K562 (cell line): ENCODE measurements around the gene FXYD3. TPM values are rescaled to one million over a fixed set of nuclear protein-coding genes. Genes with fewer than 3 reads are reported as not detected.

Source experiments
- ATAC-seq: fragments of 200-7000 bp; cut with Tn5 transposase; 3 replicates; pipeline ENCODE4 v1.9.1; 2020; ENCODE audit warnings: moderate library complexity
- BruUV-seq: library from RNA; stranded (reverse); fragments of 400-500 nt; replicated peaks from 2 replicates; lab custom pipeline; 2021; lab: Mats Ljungman, UMichigan
- CTCF ChIA-PET: fragments of 300-600 bp; formaldehyde crosslinking; extraction: SDS; loops from one replicate; lab custom pipeline; 2021; ENCODE audit warnings: low intra/inter-chr PET ratio; lab: Yijun Ruan, JAX
- POLR2A ChIA-PET: fragments of 300-600, 350-650 bp; sonication (Branson Sonifier 250); formaldehyde crosslinking; extraction: SDS; loops from one replicate; lab custom pipeline; 2021; ENCODE audit warnings: antibody characterized with exemption, inconsistent platforms; lab: Yijun Ruan, JAX
- DNase-seq, 4 experiments: peaks; one replicate each; pipeline versions ENCODE4 v3.0.0 to v3.0.0-alpha.2; 2011 to 2018; ENCODE audit warnings: low spot score in 3 of 4, mixed read lengths in 3 of 4; ENCODE audit errors: extremely low read depth in 1 of 4
- FAIRE-seq: peaks from 2 replicates; lab custom pipeline; 2011; peaks lifted over from hg19 to GRCh38; lab: Jason Lieb, UNC
- H2AFZ ChIP-seq: 2 replicates; pipeline ENCODE4 v1.6.0; 2011; ENCODE audit warnings: low read depth, low read length, control low read depth, inconsistent platforms
- H3K27ac ChIP-seq: fragments of 200-600 bp; 3 replicates; pipeline ENCODE4 v1.8.0; 2011; ENCODE audit warnings: low read depth, mild to moderate bottlenecking, control low read depth, inconsistent platforms, low read length, moderate library complexity, mixed read lengths; ENCODE audit errors: extremely low read depth
- H3K27me3 ChIP-seq, 2 experiments: fragments of 300-600 bp in 1 of 2; 2 replicates in 1 of 2; 3 replicates in 1 of 2; pipeline versions ENCODE4 v1.6.0 to v1.8.0; 2011; ENCODE audit warnings: inconsistent platforms in 2 of 2, low read length in 2 of 2, mild to moderate bottlenecking in 1 of 2, mixed read lengths in 1 of 2, moderate library complexity in 1 of 2; ENCODE audit not compliant: control insufficient read depth in 2 of 2, insufficient read depth in 2 of 2
- H3K36me3 ChIP-seq: fragments of 300-600 bp; 3 replicates; pipeline ENCODE4 v1.8.0; 2011; ENCODE audit warnings: mild to moderate bottlenecking, low read length, inconsistent platforms; ENCODE audit not compliant: control insufficient read depth, insufficient read depth
- H3K4me1 ChIP-seq, 2 experiments: fragments of 200-600 bp in 1 of 2; replicated peaks in 1 of 2; 2 replicates in 1 of 2; 3 replicates in 1 of 2; pipeline versions ENCODE4 v1.5.1 to v1.8.0; 2011; ENCODE audit warnings: inconsistent platforms in 2 of 2, low read length in 2 of 2, mild to moderate bottlenecking in 1 of 2, mixed read lengths in 1 of 2, moderate library complexity in 1 of 2; ENCODE audit not compliant: control insufficient read depth in 2 of 2, insufficient read depth in 2 of 2
- H3K4me2 ChIP-seq: 2 replicates; pipeline ENCODE4 v1.6.1; 2011; ENCODE audit warnings: low read length, control low read depth, inconsistent platforms, mixed read lengths; ENCODE audit not compliant: insufficient read depth
- H3K4me3 ChIP-seq: fragments of 200-600 bp; sonication (generic), shearing (Covaris generic); 2 replicates; pipeline ENCODE4 v1.5.1; 2016; ENCODE audit warnings: control low read depth, inconsistent platforms
- H3K79me2 ChIP-seq: fragments of 200-600 bp; 3 replicates; pipeline ENCODE4 v1.8.0; 2011; ENCODE audit warnings: low read length, inconsistent platforms; ENCODE audit not compliant: control insufficient read depth, insufficient read depth
- H3K9ac ChIP-seq, 2 experiments: 2 replicates each; pipeline versions ENCODE4 v1.6.0 to v1.6.1; 2011; ENCODE audit warnings: low read depth in 2 of 2, low read length in 2 of 2, control low read depth in 1 of 2, inconsistent platforms in 1 of 2, mild to moderate bottlenecking in 1 of 2, mixed read lengths in 1 of 2; ENCODE audit not compliant: insufficient read depth in 1 of 2
- H3K9me1 ChIP-seq: one replicate; pipeline ENCODE4 v1.6.0; 2011; ENCODE audit warnings: inconsistent platforms, mild to moderate bottlenecking, low read length, moderate library complexity; ENCODE audit not compliant: control insufficient read depth, insufficient read depth
- H3K9me3 ChIP-seq: replicated peaks from 2 replicates; pipeline ENCODE4 v1.5.1; 2011; ENCODE audit warnings: low read depth, low read length, inconsistent platforms; ENCODE audit not compliant: control insufficient read depth, insufficient read depth
- H4K20me1 ChIP-seq: replicated peaks from 2 replicates; pipeline ENCODE4 v1.6.1; 2011; ENCODE audit warnings: low read length, inconsistent platforms, mixed read lengths; ENCODE audit not compliant: control insufficient read depth, insufficient read depth
- CBFA2T3 ChIP-seq: fragments of 450-650 bp; IDR thresholded peaks from 2 replicates; pipeline ENCODE4 v1.6.1; 2017
- ELF1 ChIP-seq: fragments of 200-800 bp; sonication (Bioruptor generic); IDR thresholded peaks from 2 replicates; pipeline ENCODE4 v1.6.1; 2016; ENCODE audit warnings: missing genetic modification characterization, missing compliant biosample characterization
- HEY1 ChIP-seq: fragments of 250-450 bp; sonication (Bioruptor Pico); IDR thresholded peaks from 2 replicates; pipeline ENCODE4 v1.5.0; 2020; ENCODE audit warnings: mild to moderate bottlenecking, moderate library complexity, borderline replicate concordance
- HMGN3 ChIP-seq: IDR thresholded peaks from 2 replicates; pipeline ENCODE4 v1.6.1; 2011; ENCODE audit warnings: borderline replicate concordance, low read depth, mild to moderate bottlenecking, mixed read lengths, low read length; ENCODE audit not compliant: insufficient read length; ENCODE audit errors: extremely low read depth
- HNRNPUL1 ChIP-seq: fragments of 200-400 bp; formaldehyde crosslinking; IDR thresholded peaks from 2 replicates; pipeline ENCODE4 v1.6.1; 2017; ENCODE audit warnings: low read length
- KDM2B ChIP-seq: fragments of 250-450 bp; sonication (Bioruptor Pico); IDR thresholded peaks from 2 replicates; pipeline ENCODE4 v1.8.0; 2021; ENCODE audit warnings: mild to moderate bottlenecking, moderate library complexity
- OTX1 ChIP-seq: fragments of 450-650 bp; formaldehyde crosslinking; IDR thresholded peaks from 2 replicates; pipeline ENCODE4 v1.4.0; 2022; ENCODE audit warnings: mild to moderate bottlenecking
- PTTG1 ChIP-seq: fragments of 450-650 bp; IDR thresholded peaks from 2 replicates; pipeline ENCODE4 v1.6.1; 2016; ENCODE audit warnings: low read depth, mild to moderate bottlenecking, missing genetic modification characterization, missing compliant biosample characterization
- RBM25 ChIP-seq: fragments of 200-400 bp; formaldehyde crosslinking; IDR thresholded peaks from 2 replicates; pipeline ENCODE4 v1.6.1; 2018; ENCODE audit warnings: low read length, low read depth, moderate library complexity; ENCODE audit not compliant: severe bottlenecking
- RCOR1 ChIP-seq, 2 experiments: IDR thresholded peaks; 2 replicates each; pipeline ENCODE4 v1.6.1; 2012; ENCODE audit warnings: low read depth in 2 of 2, low read length in 2 of 2, borderline replicate concordance in 1 of 2, improper control_type of control experiment in 1 of 2
- TCFL5 ChIP-seq: fragments of 250-450 bp; sonication (Bioruptor Pico); conservative IDR thresholded peaks from 2 replicates; pipeline ENCODE4 v1.6.1; 2021; ENCODE audit warnings: mild to moderate bottlenecking, moderate library complexity, matching md5 sums
- WGBS: fragments of 100-300 bp; shearing (Covaris generic); methylation state at CpG from one replicate; pipeline ENCODE4 v1.1.6; 2016; ENCODE audit warnings: low coverage, mixed read lengths; ENCODE audit not compliant: insufficient coverage; ENCODE audit errors: missing lambda C conversion rate; 5-methylcytosine and 5-hydroxymethylcytosine counted together
- in situ Hi-C: fragments of 300-500 bp; cut with MboI; formaldehyde crosslinking; loops from 4 replicates; pipeline ENCODE4 v1.15.0; 2018; ENCODE audit warnings: inconsistent platforms, mixed read lengths
- intact Hi-C: fragments of 100-400 bp; cut with micrococcal nuclease; formaldehyde crosslinking; loops from 2 replicates; pipeline ENCODE4 v1.14.2; 2022
- polyA plus RNA-seq, 8 experiments: library from polyadenylated mRNA; depleted of rRNA in 4 of 8; stranded (reverse) in 5 of 8; unstranded in 3 of 8; fragments of >200 nt; fragmentation: Nextera tagmentation in 2 of 8; fragmentation: Illumina TruSeq in 1 of 8; extraction: Ambion mirVana in 2 of 8; extraction: Trizol in 1 of 8; gene quantifications; 2 replicates each; pipeline versions ENCODE4 v1.2.1 to v1.2.3, GENCODE V29; 2011 to 2014; ENCODE audit warnings: inconsistent platforms in 1 of 8, missing spikeins in 1 of 8
- total RNA-seq, 7 experiments: library from RNA; depleted of rRNA in 6 of 7; stranded (reverse); fragments of >200 nt in 6 of 7; fragmentation: Illumina TruSeq in 2 of 7; extraction: Trizol in 2 of 7; gene quantifications; 2 replicates each; pipeline versions ENCODE4 v1.2.1 to v1.2.3, GENCODE V29; 2011 to 2021; ENCODE audit warnings: low replicate concordance in 1 of 7

The FXYD3 gene
- total and polyA plus RNA-seq, 9 of the 15 experiments (the other 6 are each of a cell fraction or from before 2014, with no cell fraction given): 0.24 TPM; not detected in 8

DNA sequence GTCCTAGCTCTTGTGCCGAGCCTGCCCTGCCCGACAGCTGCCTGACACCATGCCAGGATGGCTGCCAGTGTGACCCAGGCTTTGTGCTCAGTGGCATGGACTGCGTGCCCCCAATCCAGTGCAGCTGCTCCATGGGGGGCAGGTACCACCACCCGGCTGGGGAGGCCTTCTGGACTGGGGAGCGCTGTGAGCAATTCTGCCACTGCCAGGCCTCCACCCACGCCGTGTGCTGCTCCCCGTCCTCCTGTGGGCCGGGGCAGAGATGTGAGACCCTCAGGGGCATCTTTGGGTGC is 9.4 kb upstream of the FXYD3 start:
- peak; percentile 14 for TF ChIP-seq HMGN3
- TF ChIP-seq PTTG1: no peak
- Histone ChIP-seq H3K27me3 (no peaks in the 10 kb centered on the region), H3K9me3 (peaks cover 7% of the 10 kb centered on the region), H3K9me1 (no peaks in the 10 kb centered on the region), H3K4me1 (peaks cover 22 to 32% of the 10 kb centered on the region in 2 experiments), H3K4me3 (no peak overlapping the region), H3K79me2 (no peaks in the 10 kb centered on the region), H2AFZ (peak overlapping the region; percentile 73), H3K4me2 (peak overlapping the region; percentile 45), H3K27ac (peak overlapping the region; percentile 39; the same call in 2 of the 3 replicates), H3K9ac (peak overlapping the region; percentile 3 to 81; a peak in 3 of 4 replicates), H3K36me3 (no peaks in the 10 kb centered on the region), H4K20me1 (no peaks in the 10 kb centered on the region)
- in situ Hi-C loops: no loop called here
- no peak for DNase-seq
- ChIA-PET POLR2A (interaction anchor here (0.8 to 1.0 kb wide), 2 partner anchors 8 to 300 kb away, joined by 3 to 4 read pairs; no protein-coding TSS in a partner anchor), CTCF (no interaction called here)
- FAIRE-seq: no peak
- no peak; the same call in 2 of the 3 replicates for ATAC-seq
- BruUV-seq: no TSS peak
- intact Hi-C loops: no loop called here
- 60% methylated on average over 9 of the region's 9 CpGs for WGBS

DNA sequence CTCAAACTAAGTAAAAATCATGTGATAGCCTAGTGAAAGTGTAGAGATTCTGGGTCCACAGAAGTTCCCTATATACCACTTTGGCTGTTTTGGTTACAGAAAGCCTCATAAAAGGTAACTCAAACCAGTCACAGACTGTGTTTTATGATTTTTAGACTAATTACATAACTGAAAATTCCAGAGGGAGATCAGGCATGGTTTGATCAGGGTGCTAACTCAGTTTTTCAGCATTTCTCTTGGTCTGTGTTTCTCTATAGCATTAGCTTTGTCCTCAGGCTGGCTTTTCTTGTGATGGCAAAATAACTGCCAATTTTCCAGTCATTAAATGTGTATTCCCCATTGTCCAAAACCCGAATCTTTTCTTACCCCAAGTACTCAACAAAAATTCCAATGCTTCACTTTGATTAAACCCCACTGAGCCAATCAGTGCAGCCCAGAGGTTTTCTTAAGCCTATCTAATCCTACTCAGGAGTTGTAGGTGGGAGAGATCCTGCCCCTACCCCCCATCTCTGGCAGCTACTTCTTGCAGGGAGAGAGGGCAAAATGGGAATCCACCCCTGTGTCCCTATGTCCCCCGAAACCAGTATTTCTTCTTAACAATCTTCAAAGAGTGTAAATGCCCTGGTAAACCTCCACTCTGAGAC is 8.6 kb upstream of the FXYD3 start:
- TF ChIP-seq RBM25 (peak; percentile 96), KDM2B (CRISPR knock-in tag) (no peak), OTX1 (CRISPR knock-in tag) (no peak), ELF1 (tag) (no peak), TCFL5 (CRISPR knock-in tag) (no peak), HEY1 (CRISPR knock-in tag) (no peak), RCOR1 (IDR thresholded peaks at IDR 0.05; ENCODE audit: borderline replicate concordance in 1 of 2, low read depth in 2 of 2, low read length in 2 of 2) (0 out of 4 replicates have a peak, but pooled peaks of 1 of the 2 experiments have one; percentile 40), HNRNPUL1 (no peak), CBFA2T3 (0 out of 2 replicates have a peak, but pooled peaks have one; percentile 16)
- ChIA-PET CTCF (no interaction called here), POLR2A (interaction anchor here (0.6 to 1.0 kb wide), 5 partner anchors 9 to 299 kb away, joined by 3 to 4 read pairs (median 3); partner anchors contain the start of gene FXYD5)
- Histone ChIP-seq H3K36me3 (no peaks in the 10 kb centered on the region), H3K4me2 (peak overlapping the region; percentile 7; the same call in 1 of the 2 replicates), H4K20me1 (no peaks in the 10 kb centered on the region), H3K9me3 (peaks cover 7% of the 10 kb centered on the region), H3K79me2 (no peaks in the 10 kb centered on the region), H3K4me3 (no peak overlapping the region), H2AFZ (peak overlapping the region; percentile 73), H3K27me3 (no peaks in the 10 kb centered on the region), H3K9me1 (no peaks in the 10 kb centered on the region), H3K4me1 (peaks cover 22 to 37% of the 10 kb centered on the region in 2 experiments), H3K9ac (no peak overlapping the region), H3K27ac (no peak overlapping the region)
- ATAC-seq (no peak), DNase-seq (no peak), FAIRE-seq (no peak)
- in situ Hi-C loops (no loop called here), intact Hi-C loops (no loop called here)
- WGBS: 40% methylated on average over 2 of the region's 2 CpGs
- BruUV-seq: no TSS peak
